Amniotic epithelial cell (primary cell): ENCODE data around the gene CUTA.
"Not testable (repeated sequence)": the region's sequence is repeated elsewhere in the genome, so short reads cannot be mapped to it uniquely, and the experiment has no call there.

Experiments used
- DNase-seq: peaks from one replicate; pipeline ENCODE4 v3.0.0-alpha.2; 2010; ENCODE audit warnings: low read depth

The CUTA gene

GRCh38 chr6:33399881-33400280, 18.0 kb downstream of the CUTA start:
- DNase-seq: not testable (repeated sequence)

GRCh38 chr6:33398601-33399000, 19.3 kb downstream of the CUTA start:
- not testable (repeated sequence) for DNase-seq

GRCh38 chr6:33397541-33397940, 20.4 kb downstream of the CUTA start:
- DNase-seq: no peak

GRCh38 chr6:33392979-33393378, 24.9 kb downstream of the CUTA start:
- DNase-seq: no peak

- DNase-seq: no peak
Observed at GRCh38 chr6:33392595-33392948, 25.3 kb downstream of the CUTA start.

- peak; percentile 21 for DNase-seq
Observed at GRCh38 chr6:33391922-33392594, 25.8 kb downstream of the CUTA start.

- DNase-seq: peak; percentile 100
Observed at GRCh38 chr6:33391278-33391921, 26.5 kb downstream of the CUTA start, which contains the start of gene KIFC1. Gene KIFC1, plus strand, starts transcription at chr6:33391823. Its CDS starts 163 bp downstream, at chr6:33391986.

GRCh38 chr6:33390767-33391277, 27.1 kb downstream of the CUTA start:
- DNase-seq: peak; percentile 17

- no peak for DNase-seq
Observed at GRCh38 chr6:33390173-33390572, 27.7 kb downstream of the CUTA start.

- DNase-seq: peak; percentile 84
Observed at GRCh38 chr6:33384581-33385020, 33.3 kb downstream of the CUTA start.

GRCh38 chr6:33383427-33384185, 34.3 kb downstream of the CUTA start:
- DNase-seq: no peak

- DNase-seq: no peak
Observed at GRCh38 chr6:33380272-33380981, 37.5 kb downstream of the CUTA start.

- not testable (repeated sequence) for DNase-seq
Observed at GRCh38 chr6:33379184-33379583, 38.7 kb downstream of the CUTA start.

GRCh38 chr6:33377171-33377570, 40.7 kb downstream of the CUTA start:
- no peak for DNase-seq

GRCh38 chr6:33375143-33375671, 42.7 kb downstream of the CUTA start:
- peak; percentile 89 for DNase-seq

- DNase-seq: peak; percentile 21
Observed at GRCh38 chr6:33373960-33374910, 43.7 kb downstream of the CUTA start.

GRCh38 chr6:33372526-33373123, 45.3 kb downstream of the CUTA start:
- DNase-seq: no peak

- DNase-seq: not testable (repeated sequence)
Observed at GRCh38 chr6:33371901-33372300, 46.0 kb downstream of the CUTA start.

GRCh38 chr6:33367715-33368025, 50.2 kb downstream of the CUTA start:
- not testable (repeated sequence) for DNase-seq

GRCh38 chr6:33367009-33367714, 50.7 kb downstream of the CUTA start:
- DNase-seq: no peak
